ENCODE measurements around the gene UBXN1. TPM values are rescaled to one million over a fixed set of nuclear protein-coding genes. Genes with fewer than 3 reads are reported as not detected.

The UBXN1 gene
- total RNA-seq, 2 experiments from 2014 or later: 196 to 222 TPM

DNA sequence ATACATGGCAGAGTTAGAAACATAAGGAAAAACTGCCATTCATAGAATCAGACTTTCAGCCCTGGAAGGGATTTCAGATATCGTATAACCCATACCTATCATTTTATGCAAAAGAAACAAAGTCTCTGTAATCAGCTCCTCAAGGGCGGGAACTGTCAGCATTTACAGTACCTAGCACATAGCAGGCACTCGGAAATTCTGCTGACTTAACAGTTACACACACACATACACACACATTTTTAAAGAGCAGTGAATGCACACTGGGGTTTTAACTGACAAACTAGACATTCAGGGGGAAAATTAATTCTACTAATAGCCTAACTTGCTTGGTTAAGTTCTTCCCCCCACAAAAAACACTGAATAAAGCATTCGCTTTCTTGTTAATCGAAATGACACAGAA lies 37.3 kb upstream of the UBXN1 start:
- no peak for ATAC-seq (ENCODE audit: poor library complexity)
- H3K4me3 Mint-ChIP-seq: no peak overlapping the region
- ChIA-PET POLR2A (interaction anchor here (1.1 to 2.8 kb wide), 4 partner anchors 9 to 140 kb away, joined by 4 to 6 read pairs (median 6); partner anchors contain the start of genes BSCL2, C11orf98, CSKMT and GNG3), CTCF (interaction anchor here (1.7 kb wide), 1 partner anchor 71 kb away, joined by 4 read pairs; no protein-coding TSS in a partner anchor)
- no peaks in the 10 kb centered on the region for H3K27me3 Mint-ChIP-seq
- no peak for DNase-seq
- H3K4me1 Mint-ChIP-seq (ENCODE audit: low read depth): peaks cover 57% of the 10 kb centered on the region
- H3K9me3 ChIP-seq (ENCODE audit: control insufficient read depth in 1 of 2, insufficient read depth in 1 of 2, low read length in 2 of 2): no peaks in the 10 kb centered on the region
- intact Hi-C loops (cut with DNase I, micrococcal nuclease): no loop called here
- peaks cover 97% of the 10 kb centered on the region for H3K36me3 ChIP-seq (ENCODE audit: insufficient read depth, low read length)
- H3K4me3 ChIP-seq (ENCODE audit: low read length): no peak overlapping the region
- peaks cover 25% of the 10 kb centered on the region for H3K4me1 ChIP-seq (ENCODE audit: insufficient read depth, low read length)
- H3K27me3 ChIP-seq (ENCODE audit: control insufficient read depth in 1 of 2, insufficient read depth in 2 of 2, low read length in 2 of 2): no peaks in the 10 kb centered on the region
- no peak overlapping the region for H3K27ac Mint-ChIP-seq
- TF ChIP-seq, protein P1, sequence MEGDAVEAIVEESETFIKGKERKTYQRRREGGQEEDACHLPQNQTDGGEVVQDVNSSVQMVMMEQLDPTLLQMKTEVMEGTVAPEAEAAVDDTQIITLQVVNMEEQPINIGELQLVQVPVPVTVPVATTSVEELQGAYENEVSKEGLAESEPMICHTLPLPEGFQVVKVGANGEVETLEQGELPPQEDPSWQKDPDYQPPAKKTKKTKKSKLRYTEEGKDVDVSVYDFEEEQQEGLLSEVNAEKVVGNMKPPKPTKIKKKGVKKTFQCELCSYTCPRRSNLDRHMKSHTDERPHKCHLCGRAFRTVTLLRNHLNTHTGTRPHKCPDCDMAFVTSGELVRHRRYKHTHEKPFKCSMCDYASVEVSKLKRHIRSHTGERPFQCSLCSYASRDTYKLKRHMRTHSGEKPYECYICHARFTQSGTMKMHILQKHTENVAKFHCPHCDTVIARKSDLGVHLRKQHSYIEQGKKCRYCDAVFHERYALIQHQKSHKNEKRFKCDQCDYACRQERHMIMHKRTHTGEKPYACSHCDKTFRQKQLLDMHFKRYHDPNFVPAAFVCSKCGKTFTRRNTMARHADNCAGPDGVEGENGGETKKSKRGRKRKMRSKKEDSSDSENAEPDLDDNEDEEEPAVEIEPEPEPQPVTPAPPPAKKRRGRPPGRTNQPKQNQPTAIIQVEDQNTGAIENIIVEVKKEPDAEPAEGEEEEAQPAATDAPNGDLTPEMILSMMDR (IDR thresholded peaks at IDR 0.05): no peak
- peaks cover 93% of the 10 kb centered on the region for H3K36me3 Mint-ChIP-seq (ENCODE audit: low read depth)
- no peaks in the 10 kb centered on the region for H3K9me3 Mint-ChIP-seq
- H3K27ac ChIP-seq (ENCODE audit: low read depth in 1 of 2, low read length in 2 of 2): peak overlapping the region in 1 of 2 donors; percentile 25

DNA sequence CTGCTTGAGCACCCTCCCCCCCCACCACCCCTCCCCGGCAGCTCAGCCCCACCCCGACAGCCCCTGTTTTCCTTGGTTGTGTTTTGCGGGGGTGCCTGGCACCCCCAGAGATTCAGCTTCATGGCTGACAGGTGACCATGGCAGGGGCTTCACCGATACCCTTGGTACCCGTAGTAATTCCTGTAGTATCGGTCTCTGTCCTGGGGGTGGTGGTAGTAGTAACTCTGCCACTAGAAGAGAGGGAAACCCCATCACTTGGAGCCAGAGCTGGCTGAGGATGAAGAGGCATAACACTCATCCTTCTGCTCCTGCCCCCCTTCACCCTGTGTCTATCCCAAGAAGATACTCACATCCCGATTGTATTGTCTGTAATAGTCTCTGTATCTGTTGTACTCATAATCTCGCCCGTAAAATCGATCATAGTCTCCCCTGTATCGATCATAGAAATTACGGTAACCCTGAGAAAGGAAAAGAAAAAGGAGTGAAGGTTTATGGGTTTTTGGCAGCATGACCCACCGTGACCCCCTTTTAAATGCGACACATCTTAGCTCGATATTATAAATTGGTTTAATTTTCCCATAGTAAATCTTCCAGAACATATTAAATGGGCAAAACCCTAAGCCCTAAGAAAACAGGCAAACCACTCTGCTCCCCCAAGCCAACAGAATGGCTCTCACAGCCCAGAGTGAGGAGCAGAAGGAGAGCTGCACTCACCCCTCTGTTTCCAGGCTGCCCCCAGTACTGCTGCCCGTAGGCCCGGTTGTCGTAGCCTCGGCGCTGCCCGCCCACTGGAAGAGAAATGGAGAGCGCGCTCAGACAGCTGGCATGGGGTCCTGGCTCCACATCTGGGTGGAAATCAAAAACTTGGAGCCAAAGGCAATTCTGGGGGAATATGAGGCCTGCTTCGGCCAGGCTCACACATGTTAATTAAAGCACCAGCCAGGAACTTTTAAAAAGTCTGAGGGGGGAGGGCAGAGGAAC lies 36.6 kb upstream of the UBXN1 start:
- TF ChIP-seq, protein P1 (IDR thresholded peaks at IDR 0.05): no peak

DNA sequence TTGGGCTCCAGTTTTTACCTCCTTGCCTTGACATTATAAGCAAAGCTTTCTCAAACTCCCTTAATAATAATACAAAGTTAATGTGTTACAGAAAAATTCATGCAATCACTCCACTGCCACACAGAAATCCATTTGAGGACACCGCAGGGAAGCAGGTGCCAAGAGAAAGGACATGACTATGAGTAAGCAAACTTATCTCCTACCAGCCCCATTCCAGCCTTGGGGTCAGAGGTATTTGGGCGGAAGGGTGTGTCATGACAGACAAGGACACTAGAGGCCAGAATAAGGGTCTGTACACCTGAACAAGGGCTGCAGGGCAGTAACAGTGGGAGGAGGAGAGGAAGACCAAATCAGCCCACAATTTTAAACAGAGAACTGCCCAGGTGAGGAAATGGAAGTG lies 34.5 kb upstream of the UBXN1 start:
- peak overlapping the region; percentile 50 for H3K27ac Mint-ChIP-seq
- peaks cover 85% of the 10 kb centered on the region for H3K36me3 Mint-ChIP-seq (ENCODE audit: low read depth)
- TF ChIP-seq, protein P1 (IDR thresholded peaks at IDR 0.05): no peak
- H3K4me3 Mint-ChIP-seq: no peak overlapping the region
- ATAC-seq (ENCODE audit: poor library complexity) (no peak), DNase-seq (no peak)
- ChIA-PET CTCF (no interaction called here), POLR2A (interaction anchor here (1.3 to 9.9 kb wide), 2 partner anchors 15 to 61 kb away, joined by 3 to 165 read pairs; partner anchors contain the start of genes HNRNPUL2, INTS5 and TTC9C)
- peaks cover 43% of the 10 kb centered on the region for H3K4me1 ChIP-seq (ENCODE audit: insufficient read depth, low read length)
- no peaks in the 10 kb centered on the region for H3K27me3 ChIP-seq (ENCODE audit: control insufficient read depth in 1 of 2, insufficient read depth in 2 of 2, low read length in 2 of 2)
- H3K4me3 ChIP-seq (ENCODE audit: low read length): no peak overlapping the region
- intact Hi-C loops (cut with DNase I, micrococcal nuclease): loop anchor here in 1 of 2 experiments (1.0 kb wide), 1 partner anchor 11 kb away; no protein-coding TSS in a partner anchor
- peaks cover 74% of the 10 kb centered on the region for H3K36me3 ChIP-seq (ENCODE audit: insufficient read depth, low read length)
- H3K27ac ChIP-seq (ENCODE audit: low read depth in 1 of 2, low read length in 2 of 2): peak overlapping the region in 1 of 2 donors; percentile 50
- H3K9me3 ChIP-seq (ENCODE audit: control insufficient read depth in 1 of 2, insufficient read depth in 1 of 2, low read length in 2 of 2): no peaks in the 10 kb centered on the region
- H3K9me3 Mint-ChIP-seq: no peaks in the 10 kb centered on the region
- H3K4me1 Mint-ChIP-seq (ENCODE audit: low read depth): peaks cover 59% of the 10 kb centered on the region
- no peaks in the 10 kb centered on the region for H3K27me3 Mint-ChIP-seq

More for the DNA sequence above, 36.6 kb upstream of the UBXN1 start:
- Mint-ChIP-seq H3K27me3 (no peaks in the 10 kb centered on the region), H3K27ac (no peak overlapping the region), H3K9me3 (no peaks in the 10 kb centered on the region), H3K4me1 (ENCODE audit: low read depth) (peaks cover 52% of the 10 kb centered on the region), H3K36me3 (ENCODE audit: low read depth) (peaks cover 90% of the 10 kb centered on the region), H3K4me3 (no peak overlapping the region)
- Histone ChIP-seq H3K36me3 (ENCODE audit: insufficient read depth, low read length) (peaks cover 94% of the 10 kb centered on the region), H3K27me3 (ENCODE audit: control insufficient read depth in 1 of 2, insufficient read depth in 2 of 2, low read length in 2 of 2) (no peaks in the 10 kb centered on the region), H3K4me3 (ENCODE audit: low read length) (no peak overlapping the region), H3K9me3 (ENCODE audit: control insufficient read depth in 1 of 2, insufficient read depth in 1 of 2, low read length in 2 of 2) (no peaks in the 10 kb centered on the region), H3K27ac (ENCODE audit: low read depth in 1 of 2, low read length in 2 of 2) (no peak overlapping the region), H3K4me1 (ENCODE audit: insufficient read depth, low read length) (peaks cover 25% of the 10 kb centered on the region)
- ChIA-PET CTCF (interaction anchor here (1.7 kb wide), 1 partner anchor 71 kb away, joined by 4 read pairs; no protein-coding TSS in a partner anchor), POLR2A (interaction anchor here (0.8 to 9.9 kb wide), 6 partner anchors 8 to 141 kb away, joined by 3 to 165 read pairs (median 6); partner anchors contain the start of genes BSCL2, C11orf98, CSKMT and GNG3)
- intact Hi-C loops (cut with DNase I, micrococcal nuclease): no loop called here
- DNase-seq (no peak), ATAC-seq (ENCODE audit: poor library complexity) (no peak)
